Fibroblast of skin of abdomen (primary cell): ENCODE results near the gene MARK3.

ENCODE experiments used
- DNase-seq: peaks from one replicate; pipeline ENCODE4 v3.0.0-alpha.2; 2013

Gene MARK3

DNA sequence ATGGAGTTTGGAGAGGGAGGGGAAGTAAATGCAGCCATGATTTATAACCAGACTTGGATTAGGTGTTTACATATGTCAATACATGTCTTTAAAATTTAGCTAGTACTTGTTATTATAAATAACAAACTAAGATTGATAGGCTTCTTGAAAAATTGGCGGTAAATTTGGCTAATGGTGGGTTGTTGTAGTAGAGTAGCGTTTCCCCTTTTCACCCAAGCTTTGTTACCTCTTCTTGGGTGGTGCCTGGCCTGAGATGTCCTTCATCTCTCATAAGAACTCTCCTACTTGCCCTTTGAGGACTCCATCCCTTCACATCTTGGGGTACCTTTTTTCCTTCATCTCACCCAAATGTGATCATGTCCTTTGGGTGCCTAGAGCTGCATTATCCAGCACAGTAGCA, 11.2 kb downstream of the MARK3 start:
- no peak for DNase-seq

DNA sequence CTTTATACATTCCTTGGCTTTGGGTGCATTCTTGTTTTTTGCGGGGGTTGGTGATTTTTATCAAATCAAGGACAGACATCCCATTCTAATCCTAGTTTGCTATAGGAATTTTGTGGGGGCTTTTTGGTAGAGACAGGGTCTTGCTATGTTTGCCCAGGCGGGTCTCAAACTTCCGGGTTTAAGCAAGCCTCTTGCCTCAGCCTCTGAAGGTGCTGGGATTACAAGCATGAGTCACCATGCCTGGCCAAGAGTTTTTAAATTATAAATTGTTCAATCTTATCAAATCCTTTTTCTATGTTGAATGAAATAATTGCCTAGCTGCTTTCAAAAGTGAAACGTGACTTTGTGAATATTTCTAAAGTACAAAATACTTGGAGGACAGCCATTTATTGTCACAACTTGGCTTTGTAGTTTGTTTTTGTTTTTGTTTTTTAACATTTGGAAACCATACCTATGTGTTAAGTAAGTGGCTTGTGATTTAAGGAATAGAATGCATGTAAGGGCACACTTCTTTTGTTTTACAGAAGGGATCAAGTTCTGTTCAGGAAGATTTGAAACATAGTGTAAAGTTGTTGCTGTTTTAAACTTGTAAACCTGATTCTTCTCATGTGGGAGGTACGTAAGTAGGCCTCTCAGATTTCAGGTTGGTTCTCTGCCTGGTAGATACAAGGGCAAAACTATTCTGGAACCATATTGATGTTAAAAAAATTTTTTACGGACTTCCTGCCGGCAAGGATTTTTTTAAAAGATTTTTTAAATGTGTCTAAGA, 13.4 kb downstream of the MARK3 start:
- DNase-seq: peak; percentile 38

DNA sequence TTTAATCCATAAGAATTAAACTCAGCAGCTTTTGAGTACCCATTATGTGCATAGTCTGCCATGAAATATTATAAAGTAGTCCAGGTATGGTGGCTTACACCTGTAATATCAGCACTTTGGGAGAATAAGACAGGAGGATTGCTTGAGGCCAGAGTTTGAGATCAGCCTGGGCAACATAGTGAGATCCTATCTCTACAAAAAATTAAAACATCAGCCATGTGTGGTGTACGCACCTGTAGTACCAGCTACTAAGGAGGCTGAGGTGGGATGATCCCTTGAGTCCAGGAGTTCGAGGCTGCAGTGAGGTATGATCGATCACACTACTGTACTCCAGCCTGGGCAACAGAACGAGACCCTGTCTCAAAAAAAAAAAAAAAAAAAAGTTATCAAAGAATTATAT, 15.3 kb downstream of the MARK3 start:
- DNase-seq: no peak

DNA sequence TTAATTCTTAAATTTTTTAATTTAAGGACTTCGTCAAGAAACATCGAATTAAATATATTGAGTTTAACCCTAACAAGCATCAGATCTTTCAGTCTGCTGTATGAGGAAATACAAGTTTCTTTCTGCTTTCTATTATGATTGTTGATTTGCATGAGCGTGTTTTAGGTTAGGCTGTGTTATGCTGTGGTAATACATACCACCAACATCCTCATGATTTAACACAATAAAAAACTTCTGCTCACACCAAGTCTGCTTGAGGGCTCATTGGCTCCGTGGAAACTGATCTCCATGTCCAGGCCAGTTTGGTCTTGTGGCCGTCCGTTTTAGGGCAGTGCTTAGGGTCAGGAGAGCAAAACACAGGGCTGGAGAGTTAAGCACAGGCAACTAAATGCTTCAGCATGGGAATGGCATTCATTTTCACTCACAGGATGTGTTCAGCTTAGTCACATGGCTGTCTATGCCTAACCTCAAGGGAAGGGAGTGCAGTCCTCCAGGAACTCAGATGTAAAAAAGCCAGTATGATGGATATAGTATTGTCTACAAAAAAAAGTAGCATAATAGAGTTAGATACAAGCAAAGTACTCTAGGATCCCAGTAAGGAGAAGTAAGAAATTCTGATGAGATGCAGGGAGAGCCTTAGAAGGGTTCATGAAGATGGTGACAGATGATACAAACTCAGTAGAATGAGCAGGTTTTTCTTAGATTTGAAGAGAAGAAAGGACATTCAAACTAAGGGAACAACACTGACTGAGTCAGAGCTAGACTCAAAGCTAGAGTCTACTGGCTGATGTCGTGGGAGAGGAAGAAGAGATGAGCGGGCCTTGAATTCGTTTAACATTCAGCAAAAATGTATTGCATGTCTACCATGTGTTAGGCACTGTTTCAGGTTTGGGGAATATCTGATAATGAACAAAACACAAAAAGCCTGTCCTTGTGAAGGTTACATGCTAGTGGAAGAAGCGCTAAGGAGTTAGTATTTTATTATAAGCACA, 16.3 kb downstream of the MARK3 start:
- DNase-seq: peak; percentile 74

DNA sequence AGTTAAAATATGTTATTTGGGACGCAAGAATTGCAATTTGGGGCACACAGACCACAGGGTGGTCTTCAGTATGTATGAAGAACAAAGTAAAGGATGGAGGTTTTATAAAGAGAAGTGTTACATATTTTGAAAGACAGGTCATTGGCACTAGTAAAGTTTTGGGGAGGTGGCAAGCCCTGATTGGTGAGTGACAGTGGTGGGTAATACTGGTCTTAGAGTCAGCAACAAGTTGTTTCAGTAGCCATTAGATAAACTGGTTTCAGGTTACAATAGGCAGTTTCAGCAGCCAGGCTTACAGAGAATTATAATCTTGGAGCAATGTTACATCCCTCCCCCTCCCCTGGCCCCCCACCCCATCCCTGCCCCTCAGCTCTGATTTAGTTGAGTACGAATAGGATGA, 17.5 kb downstream of the MARK3 start:
- DNase-seq: peak; percentile 40

DNA sequence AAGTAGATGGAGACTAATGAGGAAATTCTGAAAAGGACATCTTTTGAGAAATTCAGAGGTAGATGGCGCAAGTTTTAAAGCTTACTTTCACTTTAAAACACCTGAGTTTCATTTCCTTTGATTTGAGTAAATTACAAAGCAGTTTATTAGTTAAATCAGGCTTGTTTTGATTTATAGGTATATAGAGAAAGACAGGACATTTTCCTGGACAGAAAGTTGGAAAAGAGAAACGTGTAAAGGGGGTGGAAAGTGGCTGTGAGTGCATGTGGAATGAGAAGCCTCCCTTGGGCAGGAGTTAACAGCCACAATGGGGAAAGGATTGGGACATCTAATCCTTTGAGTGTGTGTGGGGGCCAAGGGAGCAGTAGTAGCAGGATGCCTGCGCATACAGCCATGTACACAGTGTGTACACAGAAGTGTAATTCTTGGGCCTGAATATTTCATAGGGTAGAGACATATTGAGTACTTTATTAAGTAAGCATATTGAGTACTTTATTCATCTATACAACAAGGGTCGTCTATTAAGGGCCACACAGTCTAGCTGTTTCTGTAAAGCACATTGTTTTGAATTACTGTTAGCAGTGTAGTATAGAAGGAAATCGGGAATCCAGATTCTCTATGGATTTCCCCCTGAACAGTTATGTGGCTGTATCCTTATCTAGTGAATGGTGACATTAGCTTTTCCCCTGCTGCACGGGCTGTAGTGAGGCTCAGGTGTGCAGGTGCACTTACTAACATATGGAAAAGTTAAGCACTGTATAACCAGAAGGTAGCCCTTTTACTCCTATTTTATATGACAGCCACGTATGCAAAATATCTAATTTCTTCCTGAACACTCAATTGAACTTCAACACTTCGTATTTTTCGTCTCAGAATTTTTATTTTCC, 19.1 kb downstream of the MARK3 start:
- DNase-seq: peak; percentile 30

DNA sequence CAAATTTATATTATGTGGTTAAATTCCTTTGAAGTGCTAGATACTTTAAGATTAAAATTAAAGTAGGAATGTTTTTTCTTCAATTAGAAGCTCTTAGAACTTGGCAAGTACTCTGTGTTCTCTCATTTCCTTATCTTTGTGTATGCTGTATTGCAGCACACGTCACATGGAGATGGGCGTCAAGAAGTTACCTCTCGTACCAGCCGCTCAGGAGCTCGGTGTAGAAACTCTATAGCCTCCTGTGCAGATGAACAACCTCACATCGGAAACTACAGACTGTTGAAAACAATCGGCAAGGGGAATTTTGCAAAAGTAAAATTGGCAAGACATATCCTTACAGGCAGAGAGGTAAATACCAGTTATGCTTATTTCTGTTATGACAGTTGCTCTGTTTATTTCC, 19.7 kb downstream of the MARK3 start:
- no peak for DNase-seq

DNA sequence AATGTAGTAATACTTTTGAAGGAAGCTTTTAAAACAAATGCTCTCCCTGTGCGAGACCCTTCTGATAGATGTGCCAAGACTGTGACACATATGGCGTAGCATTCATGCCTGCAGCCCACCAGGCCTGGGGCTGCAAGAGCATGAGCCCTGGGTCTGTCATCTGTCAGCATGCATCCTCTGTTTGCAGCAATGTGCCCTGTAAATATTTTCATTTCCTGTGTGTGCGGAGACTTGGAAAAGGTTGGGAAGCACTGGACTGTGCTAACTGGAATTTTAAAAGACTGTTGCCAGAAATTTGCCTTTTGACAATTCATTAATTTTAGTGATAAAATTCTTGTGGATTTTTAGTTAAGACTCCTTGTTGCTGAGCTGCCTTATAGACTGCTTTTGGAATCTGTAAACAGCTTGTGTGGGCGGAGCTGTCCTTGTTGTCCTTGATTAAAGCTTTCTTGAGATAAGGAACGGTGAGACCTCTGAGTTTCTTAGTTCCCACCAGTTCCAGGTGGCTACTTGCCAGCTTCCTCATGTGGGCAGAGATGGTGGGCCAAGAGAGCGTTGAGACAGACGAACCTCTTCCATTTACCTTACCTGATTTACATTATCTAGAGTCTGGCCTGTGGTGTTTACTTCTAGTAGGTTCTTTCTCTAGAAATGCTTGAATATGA, 23.4 kb downstream of the MARK3 start:
- DNase-seq: no peak

DNA sequence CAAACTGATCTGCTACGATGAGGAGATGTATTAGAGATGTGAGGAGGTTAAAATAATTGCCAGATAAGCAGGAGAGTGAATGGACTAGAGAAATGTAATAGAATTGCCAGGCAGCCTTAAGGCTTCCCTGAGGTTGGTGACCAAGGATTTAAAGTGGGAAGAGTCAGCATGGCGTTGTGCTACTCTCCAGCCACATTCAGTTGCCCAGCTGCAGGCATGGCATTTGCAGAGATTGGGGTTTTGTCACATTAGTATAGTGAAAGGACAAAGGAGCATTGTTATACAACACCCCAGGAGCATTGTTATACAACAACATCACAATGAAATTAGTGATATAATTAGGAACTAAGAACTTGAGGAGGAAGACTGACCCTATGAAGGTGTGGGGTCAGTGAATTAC, 31.7 kb downstream of the MARK3 start:
- no peak for DNase-seq

DNA sequence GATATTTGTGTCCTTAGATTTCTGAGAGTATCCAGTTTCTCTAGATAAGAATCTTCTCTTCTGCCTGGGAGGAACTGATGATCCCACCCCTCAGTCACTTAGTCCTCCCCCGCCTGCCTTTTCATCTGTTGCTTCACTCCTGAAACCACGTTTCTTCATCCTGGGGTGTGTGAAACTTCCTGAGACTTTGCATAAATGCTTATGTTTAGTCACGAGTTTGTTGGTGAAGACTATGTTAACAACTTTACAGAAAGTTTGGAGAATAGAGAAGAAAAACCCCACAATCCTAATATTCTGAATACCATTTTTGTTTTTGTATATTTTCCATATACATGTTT, 33.2 kb downstream of the MARK3 start:
- peak; percentile 69 for DNase-seq

DNA sequence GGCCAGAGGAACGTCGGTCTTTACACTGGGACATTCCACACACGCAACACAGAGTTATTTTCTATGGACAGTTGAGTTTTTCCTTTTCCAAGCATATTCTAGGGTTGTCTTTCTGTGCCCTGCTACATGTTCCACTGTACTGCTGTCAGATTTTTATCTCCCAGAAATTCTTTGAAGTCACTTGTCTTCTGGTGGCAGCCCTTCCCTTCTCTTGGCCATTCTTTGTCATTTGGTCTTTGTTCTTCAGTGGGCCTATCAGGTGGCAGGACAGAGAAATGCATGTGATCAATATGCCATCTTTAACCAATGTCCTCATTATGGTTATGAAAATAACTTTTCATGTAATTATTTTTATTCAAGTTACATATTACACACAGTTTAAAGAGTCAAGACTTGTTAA, 36.3 kb downstream of the MARK3 start:
- DNase-seq: no peak

DNA sequence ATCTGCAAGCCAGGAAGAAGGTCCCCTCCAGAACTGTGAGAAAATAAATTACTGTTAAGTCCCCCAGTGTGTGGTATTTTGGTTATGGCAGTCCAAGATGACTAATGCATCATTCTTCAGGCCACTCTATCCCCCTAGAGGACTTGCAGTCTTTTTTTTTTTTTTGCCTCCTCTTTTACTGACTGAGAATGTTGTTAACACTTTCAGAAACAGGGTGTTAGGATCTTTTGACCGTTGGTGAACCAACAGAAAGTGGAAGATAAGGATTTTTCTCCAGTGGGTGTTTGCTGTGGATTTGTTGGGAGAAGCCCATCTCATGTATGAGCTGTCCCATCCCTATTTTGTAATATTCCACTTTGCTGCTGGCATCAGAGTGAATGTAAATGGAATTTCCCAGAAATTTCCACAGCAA, 37.8 kb downstream of the MARK3 start:
- peak; percentile 82 for DNase-seq

DNA sequence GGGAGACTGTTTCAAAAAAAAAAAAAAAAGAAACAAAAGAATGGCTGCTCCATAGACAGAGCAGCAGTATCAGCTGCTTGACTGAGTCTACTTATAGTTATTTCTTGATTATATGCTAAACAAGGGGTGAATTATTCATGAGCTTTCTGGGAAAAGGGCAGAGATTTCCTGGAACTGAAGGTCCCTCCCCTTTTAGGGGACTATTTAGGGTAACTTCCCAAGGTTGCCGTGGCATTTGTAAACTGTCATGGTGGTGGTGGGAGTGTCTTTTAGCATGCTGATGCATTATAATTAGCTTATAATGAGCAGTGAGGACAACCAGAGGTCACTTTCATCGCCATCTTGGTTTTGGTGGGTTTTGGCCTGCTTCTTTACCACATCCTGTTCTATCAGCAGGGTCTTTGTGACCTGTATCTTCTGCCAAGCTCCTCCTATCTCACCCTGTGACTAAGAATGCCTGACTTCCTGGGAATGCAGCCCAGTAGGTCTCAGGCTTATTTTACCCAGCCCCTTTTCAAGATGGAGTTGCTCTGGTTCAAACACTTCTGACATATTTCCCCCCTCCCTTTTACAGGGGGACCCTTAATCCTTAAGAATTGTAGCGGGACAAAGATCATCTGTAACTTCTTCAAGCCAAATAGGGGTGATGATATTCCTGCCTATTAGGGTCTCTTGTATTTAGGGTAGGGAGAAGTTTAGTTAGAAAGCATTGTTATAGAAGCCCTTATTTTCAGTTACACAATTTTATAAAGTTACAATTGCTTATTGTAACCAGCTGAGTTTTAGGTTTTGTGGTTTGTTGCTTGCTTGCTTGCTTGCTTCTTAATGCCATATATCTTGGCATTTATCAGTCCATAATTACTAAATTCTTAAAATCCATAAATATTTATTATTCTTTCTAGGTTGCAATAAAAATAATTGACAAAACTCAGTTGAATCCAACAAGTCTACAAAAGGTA, 42.5 kb downstream of the MARK3 start:
- DNase-seq: peak; percentile 86

DNA sequence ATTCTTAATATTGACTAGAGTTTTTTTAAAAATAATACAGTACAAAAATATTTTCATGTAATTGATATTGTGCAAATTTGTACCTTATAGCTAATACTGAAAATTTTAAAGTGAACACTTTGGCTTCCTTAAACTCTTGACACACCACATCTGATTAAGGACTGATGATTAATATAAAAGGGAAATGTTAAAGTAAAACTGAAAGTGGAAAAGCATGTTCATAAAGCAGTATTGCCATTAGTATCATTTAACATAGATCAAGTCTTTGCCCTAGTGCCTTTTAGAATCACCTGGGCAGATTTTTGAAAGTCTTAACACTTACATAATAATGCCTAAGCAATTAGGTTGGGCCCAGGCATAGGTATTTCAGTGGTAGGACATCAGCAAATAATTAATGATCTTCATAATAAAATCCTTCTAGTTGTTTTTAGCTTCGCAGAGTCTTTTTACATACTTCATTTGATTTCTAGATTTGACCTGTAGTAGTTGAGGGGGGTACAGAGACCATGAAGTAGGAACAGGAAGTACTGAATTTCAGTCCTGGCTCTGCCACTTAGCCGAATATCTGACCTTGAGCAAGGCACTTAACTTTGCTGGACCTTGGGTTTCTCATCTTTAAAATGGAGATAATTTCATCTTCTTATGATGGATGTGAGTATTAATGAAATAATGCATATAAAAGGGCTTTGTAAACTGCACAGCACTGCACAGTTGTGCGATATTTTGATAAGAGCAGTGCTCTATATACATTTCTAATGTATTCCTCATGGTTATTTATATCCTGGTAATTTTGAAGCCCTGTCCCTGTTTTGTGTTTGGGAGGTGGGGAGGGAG, 43.7 kb downstream of the MARK3 start:
- DNase-seq: no peak

DNA sequence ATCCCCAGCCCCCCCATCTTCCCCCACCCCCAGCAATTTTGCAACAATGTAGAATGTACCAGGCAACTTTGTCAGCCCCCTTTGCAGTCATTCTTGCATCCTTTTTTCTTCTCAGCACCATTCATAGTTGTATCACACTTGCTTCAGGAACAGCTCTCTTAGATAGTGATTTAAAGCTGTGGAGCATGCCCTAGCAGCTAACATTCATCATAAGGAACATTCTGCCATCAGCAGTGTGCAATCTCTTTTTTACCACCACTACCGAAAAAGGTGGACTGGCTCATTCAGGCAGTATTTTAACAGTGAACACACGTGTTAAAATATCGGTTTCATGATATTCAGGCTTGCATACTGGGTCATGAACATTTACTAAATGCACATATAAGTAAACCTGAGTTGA, 45.1 kb downstream of the MARK3 start:
- DNase-seq: no peak

DNA sequence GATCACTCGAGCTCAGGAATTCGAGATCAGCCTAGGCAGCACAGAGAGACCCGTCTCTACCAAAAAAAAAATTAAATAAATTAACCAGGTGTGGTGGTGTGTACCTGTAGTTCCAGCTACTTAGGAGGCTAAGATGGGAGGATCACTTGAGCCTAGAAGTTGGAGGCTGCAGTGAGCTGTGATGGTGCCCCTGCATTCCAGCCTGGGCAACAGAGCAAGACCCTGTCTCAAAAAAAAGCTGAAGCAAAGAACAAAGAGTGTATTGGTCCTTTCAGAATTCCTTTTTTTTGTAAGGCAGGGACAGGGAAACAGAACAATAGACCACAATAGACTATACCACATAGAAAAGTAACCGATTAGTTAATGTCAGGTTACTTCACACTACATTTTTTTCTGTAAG, 47.4 kb downstream of the MARK3 start:
- DNase-seq: no peak

DNA sequence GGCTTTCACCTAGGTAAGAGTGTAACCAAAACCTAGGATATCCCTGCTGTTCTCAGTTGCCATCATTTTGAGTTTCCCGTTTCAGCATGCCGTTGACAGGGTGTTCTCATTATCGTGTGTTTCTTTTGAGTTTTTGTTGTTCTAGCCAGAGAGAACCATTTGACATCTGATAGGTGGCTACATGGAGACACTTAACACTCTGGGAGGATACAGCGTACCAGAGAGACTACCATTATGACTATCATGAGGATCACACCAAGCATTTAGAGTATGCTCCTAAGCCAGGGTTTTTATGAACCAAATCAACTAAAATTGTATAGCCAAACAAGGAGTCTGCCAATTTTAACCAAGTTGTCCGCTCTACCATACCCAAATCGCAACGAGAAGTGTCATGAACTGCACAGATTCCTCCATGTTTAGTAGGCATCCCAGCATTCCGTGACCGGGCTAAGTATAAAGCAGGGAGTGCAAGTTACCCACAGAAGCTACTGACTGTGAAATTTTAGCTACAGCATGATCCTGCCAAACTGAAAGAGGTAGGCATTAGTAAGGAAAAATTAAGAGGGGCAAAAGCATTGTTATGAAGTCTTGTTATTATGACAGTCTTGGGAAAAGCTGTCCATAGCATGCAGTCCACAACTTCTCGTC, 48.8 kb downstream of the MARK3 start:
- DNase-seq: no peak

DNA sequence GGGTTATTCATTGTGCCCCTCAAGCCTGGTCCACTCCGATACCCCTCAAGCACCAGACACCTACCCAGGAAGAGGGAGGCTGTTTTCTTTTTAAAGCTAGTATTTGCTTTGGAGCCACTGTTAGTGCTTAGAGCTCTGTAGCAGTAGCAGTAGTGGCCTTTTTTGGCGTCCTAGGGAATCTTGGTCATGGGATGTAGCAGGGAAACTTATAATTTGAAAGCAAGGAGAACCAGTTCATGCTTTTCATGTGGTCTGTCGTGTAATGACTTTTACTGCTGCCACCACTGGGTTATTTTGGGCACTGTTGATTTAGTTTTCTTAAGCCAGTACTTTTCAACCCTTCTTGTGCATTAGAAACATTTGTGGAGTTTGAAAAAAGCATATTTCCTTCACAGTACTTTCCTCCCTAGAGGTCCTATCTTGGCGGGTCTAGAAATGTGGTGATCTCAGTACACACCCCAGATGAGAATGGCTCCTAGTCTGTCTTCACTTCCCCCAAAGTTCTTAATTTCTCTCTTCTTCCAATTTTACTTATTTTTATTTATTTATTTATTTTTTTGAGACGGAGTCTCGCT, 49.7 kb downstream of the MARK3 start:
- no peak for DNase-seq

DNA sequence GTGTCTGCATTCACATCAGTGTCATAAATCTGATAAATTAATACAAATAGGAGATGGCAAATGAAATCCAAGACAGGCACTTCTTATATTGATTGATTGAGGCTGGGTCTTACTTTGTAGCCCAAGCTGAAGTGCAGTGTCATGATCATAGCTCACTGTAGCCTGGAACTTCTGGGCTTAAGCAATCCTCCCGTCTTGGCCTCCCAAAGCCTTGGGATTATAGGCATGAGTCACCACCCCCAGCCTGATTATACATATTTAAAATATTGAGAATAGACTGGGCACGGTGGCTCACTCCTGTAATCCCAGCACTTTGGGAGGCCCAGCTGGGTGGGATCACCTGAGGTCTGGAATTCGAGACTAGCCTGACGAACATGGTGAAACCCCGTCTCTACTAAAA, 51.3 kb downstream of the MARK3 start:
- peak; percentile 43 for DNase-seq
